Measurements from ENCODE around the gene CFAP53. TPM values are rescaled to one million over a fixed set of nuclear protein-coding genes. Genes with fewer than 3 reads are reported as not detected.

Gene CFAP53
- total RNA-seq, 1 experiment from 2014 or later: 0.15 TPM

DNA sequence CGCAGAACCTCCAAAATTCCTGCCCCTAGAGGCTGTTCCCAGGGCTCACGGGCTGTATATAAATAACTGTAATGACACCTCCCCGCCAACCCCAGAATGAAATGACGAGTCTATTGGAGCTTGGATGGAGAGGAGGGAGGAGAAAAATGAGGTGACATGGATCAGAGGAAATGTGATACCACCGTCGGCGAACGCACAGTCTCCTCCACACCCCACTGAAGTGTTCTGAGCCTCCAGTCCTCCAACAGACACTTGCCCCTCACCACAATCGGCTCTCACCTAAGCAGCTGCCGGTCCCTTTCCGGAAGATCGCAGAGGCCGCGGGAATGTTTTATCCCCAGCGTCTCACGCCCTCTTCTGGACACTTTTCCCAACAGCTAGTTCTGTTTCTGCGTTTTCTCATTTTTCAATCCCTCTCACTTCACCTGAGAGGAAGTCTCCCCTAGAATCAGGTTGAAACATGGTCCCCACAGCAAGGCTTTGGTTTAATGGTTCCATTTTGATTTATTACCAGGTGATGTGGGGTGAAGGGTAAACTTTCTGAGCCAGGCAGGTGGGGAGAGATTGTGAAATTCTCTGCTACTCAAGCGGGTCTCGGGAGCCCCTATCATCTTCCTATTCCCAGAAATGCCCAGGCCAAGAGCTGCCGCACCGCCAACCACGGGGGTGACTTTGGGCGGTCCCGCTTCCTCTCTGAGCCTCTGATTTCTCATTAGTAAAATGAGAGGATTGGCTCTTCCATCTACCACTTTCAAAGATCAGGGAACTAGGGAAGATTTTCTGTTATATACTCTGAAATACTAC is 62.3 kb downstream of the CFAP53 start:
- Histone ChIP-seq H2AK5ac (ENCODE audit: insufficient read length, low read length) (no peak overlapping the region), H3T11ph (ENCODE audit: low read length) (no peak overlapping the region), H3K4me2 (ENCODE audit: insufficient read depth, insufficient read length, low read length) (peak overlapping the region; percentile 51), H4K8ac (replicated peaks; ENCODE audit: insufficient read length, low read depth, low read length) (no peak overlapping the region), H2BK120ac (ENCODE audit: low read depth, low read length, poor library complexity, severe bottlenecking) (no peak overlapping the region), H3K4ac (ENCODE audit: low read depth, low read length) (no peak overlapping the region), H2AFZ (ENCODE audit: low read length) (no peak overlapping the region), H2BK12ac (ENCODE audit: insufficient read length, low read depth, low read length) (no peak overlapping the region), H3K27me3 (ENCODE audit: insufficient read depth, low read length) (no peaks in the 10 kb centered on the region; the same call in 1 of the 2 replicates), H3K18ac (ENCODE audit: insufficient read length, low read depth, low read length) (no peak overlapping the region), H3K23me2 (ENCODE audit: insufficient read length, low read depth, low read length, poor library complexity, severe bottlenecking) (no peaks in the 10 kb centered on the region), H3K79me1 (ENCODE audit: insufficient read depth, low read depth, low read length, poor library complexity, severe bottlenecking) (no peaks in the 10 kb centered on the region), H3K4me1 (ENCODE audit: insufficient read depth, low read length) (no peaks in the 10 kb centered on the region), H3K56ac (ENCODE audit: insufficient read length, low read depth, low read length) (no peak overlapping the region), H4K5ac (ENCODE audit: insufficient read length, low read depth, low read length) (no peak overlapping the region), H2BK20ac (ENCODE audit: low read depth, low read length, poor library complexity, severe bottlenecking) (no peak overlapping the region), H3K79me2 (ENCODE audit: insufficient read depth, low read length) (no peaks in the 10 kb centered on the region), H2BK15ac (ENCODE audit: low read depth, low read length) (no peak overlapping the region), H4K20me1 (ENCODE audit: control insufficient read depth, insufficient read depth, insufficient read length) (no peaks in the 10 kb centered on the region), H2BK5ac (ENCODE audit: insufficient read length, low read length) (no peak overlapping the region), H3K9ac (ENCODE audit: extremely low read depth, insufficient read length, low read length) (no peak overlapping the region), H3K23ac (ENCODE audit: insufficient read length, low read depth, low read length) (no peak overlapping the region), H3K27ac (ENCODE audit: insufficient read length, low read depth, low read length) (no peak overlapping the region), H3K9me3 (ENCODE audit: control insufficient read depth, low read depth, low read length) (no peaks in the 10 kb centered on the region), H3K14ac (ENCODE audit: insufficient read depth, low read length) (no peak overlapping the region), H4K91ac (ENCODE audit: insufficient read length, low read depth, low read length) (no peak overlapping the region)
- H3K36me3 Mint-ChIP-seq (ENCODE audit: insufficient read depth in 1 of 3, low read depth in 3 of 3): no peaks in the 10 kb centered on the region
- no CpG with 5 or more reads among the region's 24 CpGs for WGBS (ENCODE audit: extremely low coverage, insufficient read length, low lambda C conversion rate)
- H3K4me3 Mint-ChIP-seq: peak overlapping the region; percentile 53 to 71
- peaks cover 33% of the 10 kb centered on the region for H3K27me3 Mint-ChIP-seq (ENCODE audit: low read depth)
- TF ChIP-seq, protein P1, sequence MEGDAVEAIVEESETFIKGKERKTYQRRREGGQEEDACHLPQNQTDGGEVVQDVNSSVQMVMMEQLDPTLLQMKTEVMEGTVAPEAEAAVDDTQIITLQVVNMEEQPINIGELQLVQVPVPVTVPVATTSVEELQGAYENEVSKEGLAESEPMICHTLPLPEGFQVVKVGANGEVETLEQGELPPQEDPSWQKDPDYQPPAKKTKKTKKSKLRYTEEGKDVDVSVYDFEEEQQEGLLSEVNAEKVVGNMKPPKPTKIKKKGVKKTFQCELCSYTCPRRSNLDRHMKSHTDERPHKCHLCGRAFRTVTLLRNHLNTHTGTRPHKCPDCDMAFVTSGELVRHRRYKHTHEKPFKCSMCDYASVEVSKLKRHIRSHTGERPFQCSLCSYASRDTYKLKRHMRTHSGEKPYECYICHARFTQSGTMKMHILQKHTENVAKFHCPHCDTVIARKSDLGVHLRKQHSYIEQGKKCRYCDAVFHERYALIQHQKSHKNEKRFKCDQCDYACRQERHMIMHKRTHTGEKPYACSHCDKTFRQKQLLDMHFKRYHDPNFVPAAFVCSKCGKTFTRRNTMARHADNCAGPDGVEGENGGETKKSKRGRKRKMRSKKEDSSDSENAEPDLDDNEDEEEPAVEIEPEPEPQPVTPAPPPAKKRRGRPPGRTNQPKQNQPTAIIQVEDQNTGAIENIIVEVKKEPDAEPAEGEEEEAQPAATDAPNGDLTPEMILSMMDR (conservative IDR thresholded peaks at IDR 0.05): peak; percentile 84
- H3K9me3 Mint-ChIP-seq: peaks cover 0 to 6% of the 10 kb centered on the region in 2 experiments; a peak in 3 of 5 replicates
- DNase-seq: peak; percentile 82
- H3K4me1 Mint-ChIP-seq: peaks cover 8% of the 10 kb centered on the region in 2 experiments; a peak in 3 of 4 replicates
- no peak overlapping the region for H3K27ac Mint-ChIP-seq
